GM19023 (cell line): Measurements from ENCODE around the gene PPDPF.
"Not testable (repeated sequence)": the region's sequence is repeated elsewhere in the genome, so short reads cannot be mapped to it uniquely, and the experiment has no call there.

ENCODE experiments used
- ATAC-seq: cut with Tn5 transposase; IDR thresholded peaks from one replicate; pipeline ENCODE4 v1.9.1; 2021; ENCODE audit warnings: mild to moderate bottlenecking, moderate library complexity; ENCODE audit not compliant: unreplicated experiment

PPDPF gene

DNA sequence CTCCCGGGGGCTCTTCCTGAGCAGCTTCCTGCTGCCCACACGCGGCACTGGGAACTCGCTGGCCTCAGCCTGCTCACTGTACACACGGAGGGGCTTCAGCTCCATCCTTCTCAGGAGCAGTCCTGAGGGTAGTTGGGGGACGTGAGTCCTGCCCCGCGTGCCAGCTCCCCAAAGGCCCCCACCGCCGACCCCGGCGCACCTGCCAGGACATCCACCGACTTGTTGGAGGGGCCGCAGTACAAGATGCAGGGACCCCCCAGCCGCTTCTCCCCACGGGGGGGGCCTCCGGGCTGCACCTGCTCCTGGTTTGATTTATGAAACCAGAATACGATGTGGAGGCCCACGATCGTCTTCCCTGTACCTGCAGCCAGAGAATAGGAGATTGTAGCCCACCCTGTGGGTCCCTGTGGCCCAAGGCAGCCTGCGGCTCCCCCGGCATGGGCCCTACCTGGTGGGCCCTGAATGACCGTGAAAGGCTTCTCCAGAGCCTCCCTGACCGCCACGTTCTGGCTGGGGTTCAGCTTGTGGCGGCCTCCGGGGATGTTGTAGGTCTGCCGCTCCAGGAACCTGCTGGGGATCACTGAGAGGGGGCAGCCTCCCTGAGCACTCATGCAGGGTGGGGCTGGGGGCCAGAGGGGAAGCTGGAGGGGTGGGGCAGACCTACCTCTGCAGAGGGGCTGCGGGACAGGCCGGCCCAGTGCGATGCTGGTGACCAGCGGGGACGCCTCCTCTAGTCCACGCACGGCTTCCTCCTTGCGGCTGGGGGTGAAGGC lies 41.2 kb downstream of the PPDPF start:
- no peak for ATAC-seq

GRCh38 chr20:63562461-63563224 lies 42.1 kb downstream of the PPDPF start:
- no peak for ATAC-seq

DNA sequence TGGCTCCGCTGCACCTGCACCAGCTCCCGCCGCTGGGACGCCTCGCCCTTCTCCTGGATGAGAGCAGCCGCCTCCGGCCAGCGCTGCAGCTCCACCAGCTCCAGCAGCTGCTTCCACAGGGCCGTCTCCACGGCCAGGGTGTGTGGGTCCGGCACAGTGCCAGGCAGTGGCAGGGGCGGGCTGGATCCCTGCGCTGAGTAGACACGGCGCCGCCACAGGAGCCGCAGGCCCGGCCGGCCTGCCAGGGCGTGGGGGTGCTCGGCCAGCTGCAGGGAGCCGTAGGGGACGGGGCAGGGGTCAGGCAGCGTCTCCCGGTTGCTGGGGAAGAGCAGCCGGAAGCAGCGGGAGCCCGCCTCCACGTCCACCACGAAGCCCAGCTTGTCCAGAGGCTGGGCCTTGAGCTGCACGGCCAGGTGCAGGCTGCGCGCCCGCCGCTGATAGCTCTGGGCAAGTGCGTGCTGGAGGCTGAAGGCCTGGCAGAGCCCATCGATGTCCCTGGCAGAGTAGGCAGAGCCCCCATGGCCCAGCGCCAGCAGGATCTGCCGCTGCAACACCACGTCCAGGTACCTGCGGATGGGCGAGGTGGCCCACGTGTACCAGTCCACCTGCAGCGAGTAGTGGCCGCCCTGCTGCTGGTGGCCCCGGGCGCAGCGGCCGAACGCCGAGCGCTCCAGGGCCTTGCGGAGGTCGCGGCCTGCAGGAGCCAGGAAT lies 42.8 kb downstream of the PPDPF start:
- no peak for ATAC-seq

GRCh38 chr20:63564036-63564810 lies 43.7 kb downstream of the PPDPF start:
- no peak for ATAC-seq

- ATAC-seq, result no peak
Measured at GRCh38 chr20:63565021-63565698, 44.6 kb downstream of the PPDPF start.

GRCh38 chr20:63565699-63566335 lies 45.3 kb downstream of the PPDPF start:
- no peak for ATAC-seq

DNA sequence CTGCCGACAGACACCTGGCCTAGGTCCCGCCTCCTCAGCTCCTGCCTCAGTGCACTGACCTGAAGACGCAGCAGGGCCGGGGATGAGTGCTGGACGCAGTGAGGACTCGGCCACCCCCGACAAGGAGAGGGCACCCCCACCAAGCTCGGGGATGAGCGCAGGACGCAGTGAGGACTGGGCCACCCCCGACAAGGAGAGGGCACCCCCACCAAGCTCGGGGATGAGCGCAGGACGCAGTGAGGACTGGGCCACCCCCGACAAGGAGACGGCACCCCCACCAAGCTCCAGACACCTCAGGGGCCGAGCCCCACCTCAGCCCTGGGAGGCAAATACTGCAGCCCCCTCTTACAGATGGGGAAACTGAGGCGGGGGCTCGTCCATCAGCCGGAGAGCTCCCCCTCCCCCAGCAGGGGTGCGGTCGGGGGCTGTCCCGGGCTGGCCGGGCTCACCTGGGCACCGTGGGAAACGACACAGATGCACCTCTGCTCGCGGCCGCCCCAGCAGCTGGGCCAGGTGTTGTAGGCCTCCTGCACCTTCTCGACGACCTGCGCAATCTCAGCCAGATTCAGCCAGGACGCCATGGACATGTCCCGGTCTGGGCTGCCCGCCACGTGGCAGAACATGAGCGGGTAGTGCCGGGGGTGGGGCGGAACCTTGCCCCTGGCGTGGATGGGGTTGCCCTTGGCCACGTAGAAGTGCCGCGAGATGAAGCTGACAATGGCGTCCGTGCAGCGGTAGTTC lies 46.0 kb downstream of the PPDPF start:
- ATAC-seq, result no peak

DNA sequence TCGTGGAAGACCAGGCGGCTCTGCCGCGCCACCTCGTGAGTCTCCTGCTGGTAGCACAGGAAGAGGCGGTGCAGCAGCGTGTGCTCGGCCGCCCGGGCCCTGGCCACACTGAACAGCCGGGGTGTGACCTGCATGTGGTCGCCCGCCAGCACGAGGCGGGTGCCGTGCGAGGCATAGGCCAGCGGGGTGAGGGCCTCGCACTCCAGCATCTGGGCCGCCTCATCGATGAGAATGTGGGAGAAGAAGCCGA lies 46.5 kb downstream of the PPDPF start:
- no peak for ATAC-seq

- ATAC-seq, result peak; percentile 56
Measured at GRCh38 chr20:63567386-63568169, 47.0 kb downstream of the PPDPF start.

DNA sequence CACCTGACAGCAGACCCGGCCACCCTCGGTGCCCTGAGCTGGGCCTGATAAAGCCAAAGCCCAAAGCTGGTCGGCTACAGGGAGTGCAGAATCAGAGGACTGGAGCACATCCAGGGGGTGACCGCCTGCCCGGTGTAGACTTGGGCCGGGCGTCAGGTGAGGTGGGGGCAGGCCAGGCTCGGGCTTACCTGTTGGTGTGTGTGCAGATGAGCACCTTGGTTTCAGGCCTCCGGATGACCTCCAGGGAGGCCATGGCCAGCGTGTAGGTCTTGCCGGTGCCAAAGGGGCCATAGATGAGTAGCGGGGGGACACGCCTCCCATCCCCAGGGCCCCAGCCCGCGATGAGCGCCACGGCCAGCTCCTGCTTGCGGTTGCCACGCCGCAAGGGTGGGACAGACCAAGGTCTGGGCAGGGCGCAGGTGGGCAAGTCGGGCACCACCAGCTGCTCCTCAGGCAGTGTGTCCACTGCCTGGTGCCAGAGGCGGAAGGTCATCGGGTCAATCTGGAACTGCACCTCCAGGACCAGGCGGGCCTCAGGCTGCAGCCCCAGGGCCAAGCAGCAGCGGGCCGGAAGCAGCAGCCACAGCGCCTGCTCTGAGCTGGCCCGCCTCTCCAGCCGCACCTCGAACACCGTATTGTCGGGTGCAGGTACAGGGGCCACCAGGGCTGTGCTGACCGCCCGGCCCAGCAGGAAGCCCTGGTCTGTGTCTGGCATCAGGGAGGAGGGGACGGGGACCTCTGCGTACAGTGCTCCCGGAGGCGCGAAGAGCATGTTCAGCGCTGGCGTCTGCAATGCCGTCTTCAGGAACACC lies 47.8 kb downstream of the PPDPF start:
- ATAC-seq, result no peak

DNA sequence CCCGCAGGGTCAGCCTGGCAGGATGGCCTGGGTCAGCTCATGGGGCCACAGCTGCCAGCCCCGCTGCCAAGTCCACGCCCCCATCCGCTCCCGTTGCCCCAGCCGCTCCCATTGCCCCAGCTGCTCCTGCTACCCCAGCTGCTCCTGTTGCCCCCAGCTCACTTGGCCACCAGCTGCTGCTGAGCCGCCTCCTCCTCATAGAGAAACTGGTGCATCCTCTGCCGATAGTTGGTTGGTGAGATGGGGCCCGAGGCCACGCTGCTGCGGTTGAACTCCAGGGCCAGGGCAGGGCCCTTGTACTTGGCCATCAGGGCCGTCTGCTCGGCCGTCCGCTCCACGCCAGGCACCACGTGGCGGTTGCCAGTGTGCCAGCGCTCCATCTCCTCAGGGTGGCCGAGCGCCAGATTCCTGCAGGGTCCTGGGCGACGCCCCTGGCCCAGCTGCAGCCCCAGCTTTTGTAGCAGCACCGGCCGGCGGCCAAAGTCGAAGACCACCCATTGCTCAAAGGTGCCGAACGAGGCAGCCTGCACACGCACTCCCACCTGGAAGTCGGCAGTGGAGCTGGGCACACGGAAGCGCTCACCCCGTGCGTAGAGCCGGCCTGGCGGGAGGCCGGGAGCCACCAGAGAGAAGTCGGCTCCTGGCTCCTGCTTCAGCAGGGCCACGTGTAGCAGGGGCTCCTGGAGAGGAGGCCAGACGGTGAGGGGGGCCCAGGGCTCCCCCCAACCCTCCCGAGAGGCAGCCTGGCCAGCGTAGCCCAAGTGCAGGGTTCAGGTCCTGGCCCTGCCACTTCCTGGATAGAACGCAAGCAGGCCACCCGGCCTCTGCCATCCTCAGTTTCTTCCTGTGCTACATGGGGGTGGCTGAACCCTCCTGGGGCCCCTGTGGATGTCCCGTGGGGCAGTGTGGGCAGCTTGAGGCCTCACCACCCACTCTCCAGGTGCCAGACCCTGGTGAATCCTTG lies 48.7 kb downstream of the PPDPF start:
- ATAC-seq, result no peak

DNA sequence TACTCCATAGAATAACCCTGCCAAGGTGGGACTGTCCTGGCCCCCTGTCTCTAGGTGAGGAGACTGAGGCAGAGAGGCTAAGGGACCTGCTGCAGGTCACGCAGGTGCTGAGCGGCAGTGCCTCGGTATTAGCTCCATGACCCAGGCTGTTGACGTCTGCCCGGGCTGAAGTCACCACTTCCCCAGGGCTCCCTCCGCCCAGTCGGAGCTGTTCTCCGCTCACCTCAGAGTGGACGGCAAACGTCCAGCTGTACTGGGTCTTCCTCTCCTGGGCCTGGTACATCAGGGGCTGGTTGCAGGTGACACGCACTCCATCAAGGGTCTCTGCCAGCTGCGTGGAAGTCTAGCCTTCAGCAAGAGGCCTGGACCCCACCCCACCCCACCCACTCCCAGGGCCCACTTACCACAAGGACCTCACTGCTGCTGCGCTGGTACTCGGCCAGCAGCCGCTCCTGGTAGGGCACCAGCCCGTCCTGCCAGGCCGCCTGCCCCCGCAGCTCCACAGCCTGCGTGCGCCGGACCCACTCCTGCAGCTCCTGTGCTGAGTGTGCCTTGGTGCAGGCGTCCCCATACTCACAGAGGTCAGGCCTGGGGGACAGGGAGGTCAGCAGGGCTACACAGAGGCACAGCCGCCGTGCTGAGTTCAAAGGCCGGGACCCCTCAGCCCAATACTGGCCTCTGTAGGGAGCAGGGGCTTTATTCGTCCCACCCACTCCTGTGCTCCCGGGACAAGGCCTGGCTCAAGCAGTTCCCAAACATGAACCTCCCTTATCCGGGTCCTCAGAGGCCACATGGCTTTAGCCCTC lies 49.9 kb downstream of the PPDPF start:
- ATAC-seq, result no peak

DNA sequence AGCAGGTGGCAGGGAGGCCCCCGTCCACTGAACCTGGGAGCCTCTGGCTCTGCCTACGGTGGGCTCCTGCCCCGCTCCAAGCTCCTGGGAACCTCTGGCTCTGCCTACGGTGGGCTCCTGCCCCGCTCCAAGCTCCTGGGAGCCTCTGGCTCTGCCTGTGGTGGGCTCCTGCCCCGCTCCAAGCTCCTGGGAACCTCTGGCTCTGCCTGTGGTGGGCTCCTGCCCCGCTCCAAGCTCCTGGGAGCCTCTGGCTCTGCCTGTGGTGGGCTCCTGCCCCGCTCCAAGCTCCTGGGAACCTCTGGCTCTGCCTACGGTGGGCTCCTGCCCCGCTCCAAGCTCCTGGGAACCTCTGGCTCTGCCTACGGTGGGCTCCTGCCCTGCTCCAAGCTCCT lies 50.5 kb downstream of the PPDPF start:
- ATAC-seq, result not testable (repeated sequence)
